Effector memory CD4-positive, alpha-beta T cell (primary cell): Measurements from ENCODE around the gene KERA.
"Not testable (repeated sequence)": the region's sequence is repeated elsewhere in the genome, so short reads cannot be mapped to it uniquely, and the experiment has no call there.

ENCODE experiments used
- DNase-seq, 3 donors: peaks; one replicate each; pipeline ENCODE4 v3.0.0-alpha.2; 2020
- H3K27ac ChIP-seq: 2 replicates; pipeline ENCODE4 v1.7.0; 2013; ENCODE audit warnings: mild to moderate bottlenecking, low read length, moderate library complexity; ENCODE audit not compliant: insufficient read depth, poor library complexity, severe bottlenecking
- H3K27me3 ChIP-seq: replicated peaks from 2 replicates; pipeline ENCODE4 v1.7.0; 2013; ENCODE audit warnings: mild to moderate bottlenecking, low read length; ENCODE audit not compliant: insufficient read depth, control insufficient read depth, poor library complexity, severe bottlenecking
- H3K36me3 ChIP-seq: 2 replicates; pipeline ENCODE4 v1.7.0; 2013; ENCODE audit warnings: mild to moderate bottlenecking, low read length, moderate library complexity; ENCODE audit not compliant: control insufficient read depth, insufficient read depth
- H3K4me1 ChIP-seq: 2 replicates; pipeline ENCODE4 v1.7.0; 2013; ENCODE audit warnings: low read length, mild to moderate bottlenecking; ENCODE audit not compliant: control insufficient read depth, insufficient read depth, poor library complexity, severe bottlenecking
- H3K4me3 ChIP-seq: 2 replicates; pipeline ENCODE4 v1.7.0; 2013; ENCODE audit warnings: low read length, low read depth, mild to moderate bottlenecking; ENCODE audit not compliant: insufficient read depth, poor library complexity, severe bottlenecking
- H3K9me3 ChIP-seq: 2 replicates; pipeline ENCODE4 v1.7.0; 2013; ENCODE audit warnings: mild to moderate bottlenecking, low read length, moderate library complexity; ENCODE audit not compliant: control insufficient read depth

Gene KERA

GRCh38 chr12:91098461-91098860, 40.6 kb upstream of the KERA start:
- DNase-seq: no peak
- Histone ChIP-seq H3K9me3 (no peaks in the 10 kb centered on the region), H3K4me1 (no peaks in the 10 kb centered on the region), H3K36me3 (no peaks in the 10 kb centered on the region), H3K4me3 (no peak overlapping the region), H3K27me3 (no peaks in the 10 kb centered on the region), H3K27ac (no peak overlapping the region)

GRCh38 chr12:91094957-91095356, 37.1 kb upstream of the KERA start:
- no peak for DNase-seq
- H3K36me3 ChIP-seq: no peaks in the 10 kb centered on the region
- H3K27ac ChIP-seq: no peak overlapping the region
- H3K4me1 ChIP-seq: no peaks in the 10 kb centered on the region
- no peaks in the 10 kb centered on the region for H3K27me3 ChIP-seq
- no peak overlapping the region for H3K4me3 ChIP-seq
- H3K9me3 ChIP-seq: no peaks in the 10 kb centered on the region

- no peaks in the 10 kb centered on the region for H3K9me3 ChIP-seq
- no peaks in the 10 kb centered on the region for H3K36me3 ChIP-seq
- no peak overlapping the region for H3K4me3 ChIP-seq
- DNase-seq: no peak
- no peak overlapping the region for H3K27ac ChIP-seq
- no peaks in the 10 kb centered on the region for H3K4me1 ChIP-seq
- no peaks in the 10 kb centered on the region for H3K27me3 ChIP-seq
These were observed 36.3 kb upstream of the KERA start for GRCh38 chr12:91094032-91094662.

DNA sequence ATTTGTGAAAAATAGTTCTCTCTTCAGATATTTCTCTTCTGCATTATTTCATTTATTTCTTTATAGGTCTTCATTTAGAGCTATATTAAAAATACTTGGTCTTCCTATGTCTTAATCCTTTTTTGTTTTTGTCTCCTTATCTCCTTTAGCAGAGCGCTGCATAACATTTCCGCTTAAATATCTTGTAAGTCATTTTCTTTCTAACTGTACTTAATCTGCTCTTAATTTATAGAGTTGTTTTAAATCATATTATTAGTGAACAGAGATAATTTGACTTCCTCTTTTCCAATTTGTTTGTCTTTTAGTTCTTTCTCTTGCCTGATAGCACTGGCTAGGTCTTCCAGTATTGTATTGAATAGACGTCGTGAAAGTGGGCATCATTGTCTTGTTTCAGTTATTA, 35.5 kb upstream of the KERA start:
- DNase-seq: no peak
- no peak overlapping the region for H3K4me3 ChIP-seq
- H3K9me3 ChIP-seq: no peaks in the 10 kb centered on the region
- no peaks in the 10 kb centered on the region for H3K4me1 ChIP-seq
- H3K36me3 ChIP-seq: no peaks in the 10 kb centered on the region
- H3K27me3 ChIP-seq: no peaks in the 10 kb centered on the region
- no peak overlapping the region for H3K27ac ChIP-seq

GRCh38 chr12:91091916-91092715, 34.3 kb upstream of the KERA start:
- DNase-seq: no peak
- H3K4me1 ChIP-seq: no peaks in the 10 kb centered on the region
- H3K4me3 ChIP-seq: no peak overlapping the region
- no peaks in the 10 kb centered on the region for H3K27me3 ChIP-seq
- H3K9me3 ChIP-seq: no peaks in the 10 kb centered on the region
- no peak overlapping the region for H3K27ac ChIP-seq
- no peaks in the 10 kb centered on the region for H3K36me3 ChIP-seq

- not testable (repeated sequence) for DNase-seq, H3K27me3 ChIP-seq, H3K9me3 ChIP-seq, H3K4me1 ChIP-seq, H3K36me3 ChIP-seq, H3K27ac ChIP-seq, H3K4me3 ChIP-seq
These were observed 32.1 kb upstream of the KERA start for GRCh38 chr12:91089953-91090352.

- Histone ChIP-seq H3K27me3 (no peaks in the 10 kb centered on the region), H3K4me3 (no peak overlapping the region), H3K4me1 (no peaks in the 10 kb centered on the region), H3K36me3 (no peaks in the 10 kb centered on the region), H3K27ac (no peak overlapping the region), H3K9me3 (no peaks in the 10 kb centered on the region)
- DNase-seq: no peak
These were observed 22.2 kb upstream of the KERA start for GRCh38 chr12:91080041-91080440.

GRCh38 chr12:91078501-91078900, 20.7 kb upstream of the KERA start:
- Histone ChIP-seq H3K27ac (no peak overlapping the region), H3K36me3 (no peaks in the 10 kb centered on the region), H3K27me3 (no peaks in the 10 kb centered on the region), H3K9me3 (no peaks in the 10 kb centered on the region), H3K4me1 (no peaks in the 10 kb centered on the region), H3K4me3 (no peak overlapping the region)
- DNase-seq: no peak

- no peak overlapping the region for H3K27ac ChIP-seq
- DNase-seq: no peak
- H3K4me1 ChIP-seq: no peaks in the 10 kb centered on the region
- no peaks in the 10 kb centered on the region for H3K27me3 ChIP-seq
- H3K4me3 ChIP-seq: no peak overlapping the region
- H3K9me3 ChIP-seq: no peaks in the 10 kb centered on the region
- no peaks in the 10 kb centered on the region for H3K36me3 ChIP-seq
These were observed 19.6 kb upstream of the KERA start for GRCh38 chr12:91077228-91077954.

GRCh38 chr12:91074851-91075250, 17.0 kb upstream of the KERA start:
- no peaks in the 10 kb centered on the region for H3K36me3 ChIP-seq
- H3K9me3 ChIP-seq: no peaks in the 10 kb centered on the region
- no peak overlapping the region for H3K27ac ChIP-seq
- no peak for DNase-seq
- no peaks in the 10 kb centered on the region for H3K4me1 ChIP-seq
- H3K27me3 ChIP-seq: no peaks in the 10 kb centered on the region
- H3K4me3 ChIP-seq: no peak overlapping the region
